ENCODE measurements around the gene MRTFB. TPM values are rescaled to one million over a fixed set of nuclear protein-coding genes. Genes with fewer than 3 reads are reported as not detected.
A peak's percentile ranks its signal among the peaks of the same experiment; 100 is the strongest.

The MRTFB gene
- total RNA-seq, 4 donors from 2014 or later: 17.1 to 77.8 (median 21.9) TPM

DNA sequence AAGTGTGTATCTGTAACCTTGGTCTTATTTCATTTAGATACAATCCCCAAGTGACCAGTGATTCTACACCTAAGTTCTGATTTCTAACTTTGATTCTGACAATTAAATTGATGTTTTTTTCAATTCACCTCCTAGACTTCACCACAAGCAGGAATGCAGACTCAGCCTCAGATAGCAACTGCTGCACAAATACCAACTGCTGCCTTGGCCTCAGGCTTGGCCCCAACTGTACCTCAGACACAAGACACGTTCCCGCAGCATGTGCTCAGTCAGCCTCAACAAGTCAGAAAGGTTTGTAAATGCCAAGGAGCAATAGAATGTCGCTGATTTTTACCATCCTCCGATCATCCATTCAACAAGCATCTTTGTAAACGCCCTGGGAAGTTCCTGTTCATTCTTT is 177.7 kb downstream of the MRTFB start:
- Histone ChIP-seq H3K4me1 (no peaks in the 10 kb centered on the region), H3K9me3 (no peaks in the 10 kb centered on the region), H3K27me3 (no peaks in the 10 kb centered on the region), H3K36me3 (peaks cover 25 to 100% (median 39%) of the 10 kb centered on the region in 3 donors), H3K4me3 (no peak overlapping the region), H3K27ac (no peak overlapping the region)
- 65 to 70% methylated on average over 5 of the region's 5 CpGs for WGBS, 2 donors
- intact Hi-C loops (cut with DNase I): loop anchor here (5.0 kb wide), 1 partner anchor 284 kb away; no protein-coding TSS in a partner anchor
- no peak for DNase-seq
- TF ChIP-seq POLR2A (IDR thresholded peaks at IDR 0.05): no peak
- TF ChIP-seq, protein P1, sequence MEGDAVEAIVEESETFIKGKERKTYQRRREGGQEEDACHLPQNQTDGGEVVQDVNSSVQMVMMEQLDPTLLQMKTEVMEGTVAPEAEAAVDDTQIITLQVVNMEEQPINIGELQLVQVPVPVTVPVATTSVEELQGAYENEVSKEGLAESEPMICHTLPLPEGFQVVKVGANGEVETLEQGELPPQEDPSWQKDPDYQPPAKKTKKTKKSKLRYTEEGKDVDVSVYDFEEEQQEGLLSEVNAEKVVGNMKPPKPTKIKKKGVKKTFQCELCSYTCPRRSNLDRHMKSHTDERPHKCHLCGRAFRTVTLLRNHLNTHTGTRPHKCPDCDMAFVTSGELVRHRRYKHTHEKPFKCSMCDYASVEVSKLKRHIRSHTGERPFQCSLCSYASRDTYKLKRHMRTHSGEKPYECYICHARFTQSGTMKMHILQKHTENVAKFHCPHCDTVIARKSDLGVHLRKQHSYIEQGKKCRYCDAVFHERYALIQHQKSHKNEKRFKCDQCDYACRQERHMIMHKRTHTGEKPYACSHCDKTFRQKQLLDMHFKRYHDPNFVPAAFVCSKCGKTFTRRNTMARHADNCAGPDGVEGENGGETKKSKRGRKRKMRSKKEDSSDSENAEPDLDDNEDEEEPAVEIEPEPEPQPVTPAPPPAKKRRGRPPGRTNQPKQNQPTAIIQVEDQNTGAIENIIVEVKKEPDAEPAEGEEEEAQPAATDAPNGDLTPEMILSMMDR (IDR thresholded peaks at IDR 0.05): no peak

DNA sequence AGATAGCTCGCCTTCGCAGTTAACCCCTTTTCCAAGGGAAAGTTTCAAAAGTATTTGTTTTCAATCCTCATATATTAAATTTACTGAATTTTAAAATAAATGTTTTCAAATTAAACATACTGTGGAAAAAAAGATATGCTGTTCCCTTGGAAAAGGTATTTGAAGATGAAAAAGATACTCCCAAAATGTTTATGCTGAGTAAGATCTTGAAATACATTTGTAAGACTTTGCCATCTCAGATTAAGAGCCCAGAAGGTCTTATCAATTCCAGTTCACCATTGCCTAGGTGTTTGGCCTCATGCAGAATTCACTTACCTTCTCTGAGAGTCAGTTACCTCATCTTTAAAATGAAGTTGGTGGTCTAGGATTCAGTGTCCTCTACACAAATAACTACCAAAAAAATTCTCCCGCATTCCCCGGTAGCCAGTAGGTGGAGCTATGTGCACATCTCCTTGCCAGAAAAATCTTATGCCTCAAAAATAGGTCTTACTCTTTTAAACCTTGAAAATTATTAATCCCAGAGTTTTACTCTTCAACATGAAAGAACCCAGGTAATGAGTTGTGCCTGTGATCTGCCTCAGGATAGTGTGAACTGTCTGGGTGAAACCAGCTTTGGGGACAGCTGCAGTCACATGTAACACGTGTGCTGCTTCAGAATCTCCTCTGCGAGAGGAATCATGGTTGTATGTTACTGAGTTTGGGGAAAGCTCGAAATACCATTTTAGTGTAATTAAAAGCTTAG is 178.3 kb downstream of the MRTFB start:
- TF ChIP-seq, protein P1 (IDR thresholded peaks at IDR 0.05): peak; percentile 44 to 80 (median 72)
- no peak for TF ChIP-seq POLR2A (IDR thresholded peaks at IDR 0.05)
- DNase-seq: no peak
- intact Hi-C loops (cut with DNase I): loop anchor here (5.0 to 10.0 kb wide), 2 partner anchors 55 to 283 kb away; no protein-coding TSS in a partner anchor
- Histone ChIP-seq H3K36me3 (peaks cover 30 to 100% (median 39%) of the 10 kb centered on the region in 3 donors), H3K9me3 (no peaks in the 10 kb centered on the region), H3K27me3 (no peaks in the 10 kb centered on the region), H3K4me1 (no peaks in the 10 kb centered on the region), H3K4me3 (no peak overlapping the region), H3K27ac (no peak overlapping the region)
- 63 to 68% methylated on average over 7 of the region's 7 CpGs for WGBS, 2 donors

DNA sequence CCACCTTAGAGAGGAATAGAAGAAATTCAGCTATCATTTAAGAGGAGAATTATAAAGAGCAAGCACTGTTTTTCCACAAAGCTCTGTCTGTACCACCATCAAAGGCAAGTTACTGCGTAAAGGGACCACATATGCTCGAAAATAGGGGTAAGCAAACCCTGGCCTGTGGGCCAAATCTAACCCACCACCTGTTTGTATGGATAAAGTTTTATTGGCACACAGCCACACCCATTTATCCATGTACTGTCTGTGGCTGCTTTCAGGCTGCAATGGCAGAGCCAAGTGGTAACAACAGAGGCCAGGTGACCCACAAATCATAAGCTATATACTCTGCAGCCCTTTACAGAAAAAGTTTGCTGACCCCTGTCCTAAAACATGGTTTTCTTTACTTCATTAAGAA is 180.3 kb downstream of the MRTFB start:
- no peak overlapping the region for H3K27ac ChIP-seq
- intact Hi-C loops (cut with DNase I): loop anchor here (10.0 kb wide), 1 partner anchor 57 kb away; no protein-coding TSS in a partner anchor
- no peaks in the 10 kb centered on the region for H3K27me3 ChIP-seq
- no peak for TF ChIP-seq POLR2A (IDR thresholded peaks at IDR 0.05)
- TF ChIP-seq, protein P1 (IDR thresholded peaks at IDR 0.05): no peak
- no peak overlapping the region for H3K4me3 ChIP-seq
- no peaks in the 10 kb centered on the region for H3K4me1 ChIP-seq
- H3K36me3 ChIP-seq: peaks cover 26 to 98% (median 33%) of the 10 kb centered on the region in 3 donors
- 86 to 90% methylated on average over 2 of the region's 2 CpGs for WGBS, 2 donors
- no peaks in the 10 kb centered on the region for H3K9me3 ChIP-seq
- DNase-seq: no peak

DNA sequence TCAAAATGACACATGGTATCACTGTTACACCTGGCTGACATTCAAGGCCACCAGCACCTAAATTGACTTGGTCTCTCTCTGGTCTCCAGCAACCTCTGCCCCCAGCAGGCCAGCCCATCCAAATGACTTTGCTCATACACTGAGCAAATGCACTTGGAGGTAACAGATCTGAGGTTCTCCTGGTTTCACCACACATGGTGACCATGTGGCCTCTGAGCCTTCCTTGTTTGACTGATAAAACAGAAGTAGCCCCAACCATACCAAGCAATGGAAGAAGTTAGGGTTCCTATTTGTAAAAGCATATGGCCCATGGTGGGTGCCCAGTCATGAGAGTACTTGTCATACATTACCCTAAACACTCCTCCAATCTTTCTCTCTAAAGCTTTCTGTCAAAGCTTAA is 181.7 kb downstream of the MRTFB start:
- intact Hi-C loops (cut with DNase I): loop anchor here (10.0 kb wide), 1 partner anchor 58 kb away; no protein-coding TSS in a partner anchor
- no peak overlapping the region for H3K4me3 ChIP-seq
- no peaks in the 10 kb centered on the region for H3K27me3 ChIP-seq
- no peak overlapping the region for H3K27ac ChIP-seq
- TF ChIP-seq POLR2A (IDR thresholded peaks at IDR 0.05): no peak
- TF ChIP-seq, protein P1 (IDR thresholded peaks at IDR 0.05): no peak
- no peaks in the 10 kb centered on the region for H3K4me1 ChIP-seq
- DNase-seq: no peak
- H3K36me3 ChIP-seq: peaks cover 22 to 98% (median 26%) of the 10 kb centered on the region in 3 donors
- H3K9me3 ChIP-seq: no peaks in the 10 kb centered on the region

DNA sequence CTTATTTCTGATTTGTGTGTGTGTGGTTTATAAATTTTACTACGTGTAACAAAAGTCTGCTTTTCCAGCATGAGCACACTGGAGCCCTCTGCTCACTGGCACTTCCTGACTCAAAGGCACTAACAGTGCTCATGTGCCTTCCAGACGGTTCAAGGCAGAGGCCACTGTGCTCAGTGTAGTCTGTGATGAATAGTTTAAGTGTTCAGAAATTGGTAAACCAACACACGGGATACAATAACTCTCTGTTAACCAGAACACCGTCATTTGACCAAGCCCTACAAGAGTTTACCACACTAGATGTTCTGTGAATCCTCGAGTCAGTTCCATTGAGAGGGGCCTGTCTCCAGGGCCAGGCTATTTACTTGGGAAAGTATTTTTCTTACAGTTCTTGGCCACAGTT is 191.9 kb downstream of the MRTFB start:
- Histone ChIP-seq H3K4me3 (no peak overlapping the region), H3K27me3 (no peaks in the 10 kb centered on the region), H3K27ac (no peak overlapping the region), H3K9me3 (no peaks in the 10 kb centered on the region), H3K4me1 (no peaks in the 10 kb centered on the region), H3K36me3 (peaks cover 0 to 100% (median 24%) of the 10 kb centered on the region in 3 donors)
- 88 to 91% methylated on average over 5 of the region's 5 CpGs for WGBS, 2 donors
- TF ChIP-seq POLR2A (IDR thresholded peaks at IDR 0.05): no peak
- TF ChIP-seq, protein P1 (IDR thresholded peaks at IDR 0.05): no peak
- DNase-seq: no peak
- intact Hi-C loops (cut with DNase I): no loop called here
